VCaP (cell line): Measurements from ENCODE around the gene IL1RL1.
"Not testable (repeated sequence)": the region's sequence is repeated elsewhere in the genome, so short reads cannot be mapped to it uniquely, and the experiment has no call there.

Experiments
- H3K27ac ChIP-seq: fragments of 450-650 bp; 2 replicates; pipeline ENCODE4 v1.5.1; 2017
- TF ChIP-seq, protein P1 (sequence below): fragments of 450-650 bp; conservative IDR thresholded peaks from 2 replicates; pipeline ENCODE4 v1.5.1; 2017; ENCODE audit warnings: mild to moderate bottlenecking, moderate library complexity

The IL1RL1 gene

GRCh38 chr2:102317715-102318114, 6.4 kb downstream of the IL1RL1 start:
- TF ChIP-seq, protein P1, sequence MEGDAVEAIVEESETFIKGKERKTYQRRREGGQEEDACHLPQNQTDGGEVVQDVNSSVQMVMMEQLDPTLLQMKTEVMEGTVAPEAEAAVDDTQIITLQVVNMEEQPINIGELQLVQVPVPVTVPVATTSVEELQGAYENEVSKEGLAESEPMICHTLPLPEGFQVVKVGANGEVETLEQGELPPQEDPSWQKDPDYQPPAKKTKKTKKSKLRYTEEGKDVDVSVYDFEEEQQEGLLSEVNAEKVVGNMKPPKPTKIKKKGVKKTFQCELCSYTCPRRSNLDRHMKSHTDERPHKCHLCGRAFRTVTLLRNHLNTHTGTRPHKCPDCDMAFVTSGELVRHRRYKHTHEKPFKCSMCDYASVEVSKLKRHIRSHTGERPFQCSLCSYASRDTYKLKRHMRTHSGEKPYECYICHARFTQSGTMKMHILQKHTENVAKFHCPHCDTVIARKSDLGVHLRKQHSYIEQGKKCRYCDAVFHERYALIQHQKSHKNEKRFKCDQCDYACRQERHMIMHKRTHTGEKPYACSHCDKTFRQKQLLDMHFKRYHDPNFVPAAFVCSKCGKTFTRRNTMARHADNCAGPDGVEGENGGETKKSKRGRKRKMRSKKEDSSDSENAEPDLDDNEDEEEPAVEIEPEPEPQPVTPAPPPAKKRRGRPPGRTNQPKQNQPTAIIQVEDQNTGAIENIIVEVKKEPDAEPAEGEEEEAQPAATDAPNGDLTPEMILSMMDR: no peak
- H3K27ac ChIP-seq: no peak overlapping the region

DNA sequence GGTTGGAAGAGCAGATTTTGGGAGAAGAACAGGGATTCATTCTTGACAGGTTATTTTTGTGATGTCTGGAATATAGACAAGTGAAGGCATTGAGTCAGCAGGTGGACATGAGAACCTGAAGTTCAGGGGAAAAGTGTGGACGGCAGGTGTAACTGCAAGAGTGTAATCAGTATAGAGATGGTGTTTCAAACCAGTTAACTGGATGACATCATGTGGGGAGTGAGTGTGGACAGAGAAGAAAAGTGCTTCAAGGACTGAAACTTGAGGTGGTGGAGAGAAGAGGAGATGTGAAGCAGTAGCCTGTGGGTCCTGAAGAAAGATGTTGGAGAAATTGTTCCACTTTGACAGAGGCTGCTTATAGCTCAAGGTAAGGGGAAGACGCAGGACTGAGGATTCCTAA, 7.1 kb downstream of the IL1RL1 start:
- no peak overlapping the region for H3K27ac ChIP-seq
- TF ChIP-seq, protein P1: no peak

DNA sequence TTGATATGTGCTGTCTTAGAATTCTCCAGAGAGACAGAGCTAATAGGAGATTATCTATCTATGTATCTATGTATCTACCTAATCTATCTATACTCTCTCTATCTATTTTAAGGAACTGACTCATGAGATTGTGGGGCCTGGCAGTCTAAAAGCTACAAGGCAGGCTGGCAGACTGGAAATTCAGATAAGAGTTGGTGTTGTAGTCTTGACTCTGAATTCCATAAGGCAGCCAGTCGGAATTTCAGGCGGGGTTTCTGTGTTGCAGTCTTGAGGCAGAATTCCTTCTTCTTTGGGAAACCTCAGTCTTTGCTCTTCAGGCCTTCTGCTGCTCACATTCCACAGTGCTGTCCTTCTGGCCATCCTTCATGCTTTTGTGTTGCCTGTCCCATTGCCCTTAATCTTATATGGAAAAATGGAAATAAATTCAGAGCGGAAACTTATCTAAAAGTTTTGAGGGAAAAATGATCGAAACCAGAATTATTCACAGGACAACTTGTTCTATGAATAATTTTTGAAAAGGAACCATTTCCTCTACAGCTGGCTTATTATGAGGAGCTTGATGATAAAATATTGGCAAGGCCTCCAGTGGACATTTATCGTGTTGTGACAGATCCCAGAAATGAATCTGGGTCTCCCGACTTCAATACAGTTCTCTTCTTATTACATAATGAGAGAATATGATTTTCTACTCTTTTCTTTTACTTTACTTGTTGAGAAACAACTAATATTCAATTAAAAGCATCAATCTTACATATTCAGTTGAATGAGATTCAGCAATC, 10.8 kb downstream of the IL1RL1 start:
- no peak overlapping the region for H3K27ac ChIP-seq
- TF ChIP-seq, protein P1: no peak

- not testable (repeated sequence) for H3K27ac ChIP-seq
These were observed 13.6 kb downstream of the IL1RL1 start for GRCh38 chr2:102324914-102325313.

DNA sequence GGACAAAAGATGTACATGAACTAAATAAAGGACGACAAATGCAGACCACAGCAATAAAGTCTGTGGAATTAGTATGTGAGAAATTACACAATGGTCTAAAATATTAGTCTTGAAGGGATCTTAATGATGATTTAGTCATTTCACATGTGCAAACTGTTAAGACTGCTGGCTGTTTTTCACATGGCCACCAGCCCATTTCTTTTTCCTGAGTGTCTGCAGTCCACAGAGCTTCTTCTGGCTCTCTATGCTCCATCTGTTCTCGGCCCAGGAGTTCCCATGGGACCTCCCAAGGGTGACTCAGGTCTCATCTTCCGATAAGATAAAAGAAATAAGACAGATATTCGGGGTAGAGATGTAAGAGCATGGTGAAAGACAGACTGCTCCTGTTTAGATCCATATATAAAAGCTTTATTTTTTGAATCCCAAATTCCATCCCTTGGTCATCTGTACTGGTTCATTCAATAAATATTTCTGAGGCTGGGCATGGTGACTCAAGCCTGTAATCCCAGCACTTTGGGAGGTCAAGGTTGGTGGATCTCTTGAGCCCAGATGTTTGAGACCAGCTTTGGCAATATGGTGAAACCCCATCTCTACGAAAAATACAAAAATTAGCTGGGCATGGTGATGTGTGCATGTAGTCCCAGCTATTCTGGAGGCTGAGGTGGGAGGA, 20.1 kb downstream of the IL1RL1 start:
- H3K27ac ChIP-seq: no peak overlapping the region
- TF ChIP-seq, protein P1: no peak

- TF ChIP-seq, protein P1: no peak
- H3K27ac ChIP-seq: no peak overlapping the region
These were observed 23.1 kb downstream of the IL1RL1 start for GRCh38 chr2:102334486-102334885.

GRCh38 chr2:102335871-102336366, 24.6 kb downstream of the IL1RL1 start:
- TF ChIP-seq, protein P1: no peak
- no peak overlapping the region for H3K27ac ChIP-seq

- H3K27ac ChIP-seq: no peak overlapping the region
- TF ChIP-seq, protein P1: no peak
These were observed 25.2 kb downstream of the IL1RL1 start for GRCh38 chr2:102336502-102336945.
